GM19397 (cell line): Measurements from ENCODE around the gene EXOC3L4.

Experiments used
- ATAC-seq: cut with Tn5 transposase; IDR thresholded peaks from one replicate; pipeline ENCODE4 v1.9.1; 2021; ENCODE audit warnings: mild to moderate bottlenecking, moderate library complexity; ENCODE audit not compliant: unreplicated experiment

Gene EXOC3L4

DNA sequence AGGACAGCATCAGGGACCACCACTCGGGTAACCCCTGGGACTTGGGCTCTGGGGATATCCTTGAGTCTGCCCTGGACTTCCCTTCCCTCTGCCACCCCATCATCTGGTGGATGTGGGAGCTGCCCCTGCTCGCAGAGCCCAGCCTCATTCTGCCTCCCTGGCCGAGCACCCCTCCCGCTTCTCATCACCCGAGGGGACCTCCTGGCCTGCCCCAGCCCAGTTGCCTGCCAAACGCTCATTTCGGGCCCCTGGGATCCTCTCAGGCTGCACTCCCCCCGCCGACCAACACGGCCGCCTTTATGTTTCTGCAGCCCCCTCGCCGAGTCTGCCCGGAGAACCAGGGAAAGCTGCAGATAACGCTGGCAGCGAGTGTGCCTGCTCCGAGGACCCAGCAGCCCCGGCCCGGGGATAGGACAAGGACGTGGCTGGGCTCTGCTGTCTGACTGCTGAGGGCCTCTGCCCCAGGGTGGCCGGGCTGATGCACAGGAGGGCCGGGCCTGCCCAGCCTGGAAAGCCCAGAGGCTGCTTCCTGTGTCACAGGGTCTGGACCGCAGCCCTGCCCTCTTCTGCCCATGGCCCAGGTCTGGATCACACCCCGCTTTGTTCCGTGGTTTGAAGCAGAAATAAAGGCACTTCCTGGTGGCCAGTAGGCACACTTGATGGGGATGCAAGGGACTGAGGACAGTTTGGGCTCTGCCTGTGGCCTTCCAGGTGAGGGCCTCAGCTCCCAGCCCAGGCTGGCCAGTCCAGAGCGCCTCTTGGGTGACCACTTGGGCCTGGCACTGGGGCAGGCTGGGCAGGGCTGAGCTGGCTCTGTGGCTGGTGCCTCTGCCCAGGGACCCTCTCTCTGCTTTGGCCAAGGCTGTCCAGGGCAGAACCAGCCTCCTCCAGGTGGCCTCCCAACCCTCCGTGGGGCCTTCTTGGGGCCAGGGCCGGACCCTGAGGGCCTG is 4.9 kb upstream of the EXOC3L4 start:
- no peak for ATAC-seq

- ATAC-seq, result no peak
Measured at GRCh38 chr14:103090481-103091020, 4.0 kb upstream of the EXOC3L4 start.

DNA sequence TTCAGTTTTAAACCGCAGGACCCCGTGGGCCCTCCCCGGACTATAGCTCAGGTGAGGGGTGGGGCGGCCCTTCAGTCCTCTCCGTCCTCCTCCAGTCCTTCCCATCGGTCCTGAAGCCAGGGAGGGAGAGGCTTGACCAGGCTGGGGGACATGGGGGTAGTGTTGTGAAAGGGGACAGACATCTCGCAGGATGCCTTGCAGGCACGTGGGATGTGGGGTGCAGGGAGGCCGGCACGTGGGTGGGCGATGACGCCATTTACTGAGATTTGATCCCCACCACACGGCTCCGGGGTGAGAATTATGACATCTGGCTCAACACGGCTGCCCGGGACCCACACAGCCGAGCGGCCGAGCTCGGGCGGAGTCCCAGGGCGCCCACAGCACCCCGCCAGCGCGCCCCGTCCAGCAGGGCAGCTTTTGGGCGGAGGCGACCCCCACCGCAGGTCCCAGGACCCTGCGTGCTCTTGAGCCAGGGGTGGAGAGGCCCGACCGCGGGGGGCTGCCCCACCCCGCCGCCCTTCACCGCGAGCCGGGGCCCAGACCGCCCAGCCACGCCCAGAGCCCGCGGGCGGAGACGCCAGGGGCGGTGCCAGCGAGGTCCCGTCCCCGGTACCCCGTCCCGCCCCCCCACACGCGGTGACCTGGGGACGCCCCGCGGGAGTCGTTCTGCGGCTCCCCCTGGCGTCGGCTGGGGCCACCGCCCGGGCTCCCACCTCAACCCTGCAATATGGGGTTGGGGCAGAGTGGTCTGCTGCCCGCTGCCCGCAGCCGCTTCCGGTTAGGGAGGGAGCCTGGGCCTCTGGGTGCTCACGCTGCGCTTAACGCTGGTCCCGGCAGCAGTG is 3.3 kb upstream of the EXOC3L4 start:
- no peak for ATAC-seq

DNA sequence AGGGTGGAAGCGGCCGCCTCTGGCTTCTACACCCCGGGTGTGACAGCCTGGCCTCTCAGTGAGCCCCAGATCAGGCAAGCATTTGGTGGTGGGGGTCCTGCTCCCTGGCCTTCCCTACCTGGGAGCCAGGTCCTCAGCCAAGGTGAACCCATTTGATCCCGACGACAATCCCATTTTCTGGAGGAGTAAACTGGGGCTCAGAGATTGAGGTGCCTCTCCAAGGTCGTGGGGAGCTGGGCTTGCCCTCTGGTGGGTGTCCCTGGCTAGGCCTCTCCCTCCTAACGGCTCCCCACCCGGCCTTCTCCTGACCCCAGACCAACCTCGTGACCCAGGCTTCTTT is 2.7 kb upstream of the EXOC3L4 start:
- ATAC-seq, result no peak

DNA sequence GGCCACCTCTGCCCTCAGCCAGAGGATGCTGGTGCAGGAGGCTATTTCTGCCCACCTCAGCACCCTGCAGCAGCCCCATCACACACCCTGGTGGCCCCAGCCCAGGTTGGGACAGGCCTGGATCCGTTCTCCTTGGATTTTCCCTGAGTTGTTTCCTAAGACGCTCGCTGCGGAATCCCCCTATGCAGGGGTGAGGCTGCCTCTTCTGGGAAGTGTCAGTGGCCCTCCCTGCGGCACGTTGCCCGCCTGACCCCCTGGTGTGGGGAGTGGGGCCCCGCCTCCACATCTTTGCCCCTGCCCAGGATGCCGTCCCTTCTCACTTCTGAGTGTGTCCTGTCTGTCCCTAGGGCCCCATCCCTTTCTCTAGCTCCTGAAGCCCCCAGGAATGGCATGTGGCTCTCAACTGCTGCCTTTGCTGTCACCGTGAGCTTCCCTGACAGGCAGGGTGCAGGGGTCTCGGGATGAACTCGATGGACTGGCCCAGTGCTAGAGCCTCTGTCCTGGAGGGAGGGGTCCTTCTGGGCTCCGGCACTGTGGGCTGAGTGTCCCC is 594 bp upstream of the EXOC3L4 start:
- ATAC-seq, result no peak

DNA sequence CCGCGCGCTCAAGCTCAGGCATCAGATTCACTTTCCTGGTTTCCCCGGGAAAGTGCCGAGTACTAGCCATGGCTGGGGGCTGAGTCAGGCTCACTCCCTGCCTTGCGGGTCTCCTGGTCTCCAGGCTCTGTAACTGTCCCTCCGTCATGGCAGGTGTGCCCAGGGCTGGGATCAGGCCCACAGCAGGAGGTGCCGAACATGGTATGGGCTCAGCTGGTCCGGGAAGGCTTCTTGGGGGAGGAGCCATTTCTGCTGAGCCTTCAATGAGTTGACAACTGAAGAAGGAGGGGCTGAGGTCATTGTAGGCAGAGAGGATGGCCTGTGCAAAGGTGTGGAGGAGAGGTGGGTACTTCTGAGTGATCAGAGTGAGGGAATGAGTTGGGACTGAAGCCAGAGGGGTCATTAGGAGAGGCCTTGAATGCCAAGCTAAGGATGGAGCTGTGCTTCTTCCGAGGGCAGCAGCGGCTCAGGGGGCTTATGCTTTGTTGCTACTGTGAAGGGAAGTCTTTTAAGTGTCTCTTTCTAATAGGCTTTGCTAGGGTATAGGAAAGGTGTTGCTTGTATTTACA is 769 bp downstream of the EXOC3L4 start:
- no peak for ATAC-seq

GRCh38 chr14:103096387-103096786 is 1.9 kb downstream of the EXOC3L4 start:
- ATAC-seq, result no peak

DNA sequence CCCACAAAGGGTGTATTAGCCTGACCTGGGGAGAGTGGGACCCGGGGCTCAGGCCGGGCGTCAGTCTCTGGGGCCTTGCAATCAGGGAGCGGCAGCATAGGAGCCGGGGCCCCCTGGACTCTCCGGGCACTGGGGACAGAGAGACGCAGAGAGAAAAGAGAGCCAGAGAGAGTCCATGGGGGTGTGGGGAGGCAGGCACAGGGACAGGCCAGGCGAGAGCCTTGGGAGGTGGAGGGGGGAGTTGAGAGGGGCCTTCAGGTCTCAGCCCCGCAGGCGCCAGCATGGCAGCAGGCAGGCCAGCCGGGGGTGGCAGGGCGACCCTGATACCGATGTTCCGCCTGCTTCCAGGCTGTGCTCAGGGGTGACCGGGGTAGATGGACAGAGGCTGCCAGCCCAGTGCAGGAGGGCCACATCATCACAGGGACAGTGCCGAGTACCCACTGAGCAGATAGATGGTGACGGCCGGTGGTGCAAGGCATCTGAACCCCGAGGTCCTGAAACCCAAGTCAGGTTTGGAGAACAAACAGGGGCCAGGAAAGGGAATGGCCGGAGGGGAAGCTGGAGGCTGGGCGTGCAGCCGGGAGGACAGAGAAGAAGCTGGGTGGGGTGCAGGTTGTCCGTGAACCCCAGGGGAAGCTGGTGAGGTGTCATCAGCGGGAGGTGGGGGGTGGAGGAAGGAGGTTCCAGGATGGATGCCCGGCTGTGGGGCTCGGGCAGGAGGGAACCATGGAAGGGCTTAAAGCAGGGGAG is 2.9 kb downstream of the EXOC3L4 start:
- no peak for ATAC-seq

DNA sequence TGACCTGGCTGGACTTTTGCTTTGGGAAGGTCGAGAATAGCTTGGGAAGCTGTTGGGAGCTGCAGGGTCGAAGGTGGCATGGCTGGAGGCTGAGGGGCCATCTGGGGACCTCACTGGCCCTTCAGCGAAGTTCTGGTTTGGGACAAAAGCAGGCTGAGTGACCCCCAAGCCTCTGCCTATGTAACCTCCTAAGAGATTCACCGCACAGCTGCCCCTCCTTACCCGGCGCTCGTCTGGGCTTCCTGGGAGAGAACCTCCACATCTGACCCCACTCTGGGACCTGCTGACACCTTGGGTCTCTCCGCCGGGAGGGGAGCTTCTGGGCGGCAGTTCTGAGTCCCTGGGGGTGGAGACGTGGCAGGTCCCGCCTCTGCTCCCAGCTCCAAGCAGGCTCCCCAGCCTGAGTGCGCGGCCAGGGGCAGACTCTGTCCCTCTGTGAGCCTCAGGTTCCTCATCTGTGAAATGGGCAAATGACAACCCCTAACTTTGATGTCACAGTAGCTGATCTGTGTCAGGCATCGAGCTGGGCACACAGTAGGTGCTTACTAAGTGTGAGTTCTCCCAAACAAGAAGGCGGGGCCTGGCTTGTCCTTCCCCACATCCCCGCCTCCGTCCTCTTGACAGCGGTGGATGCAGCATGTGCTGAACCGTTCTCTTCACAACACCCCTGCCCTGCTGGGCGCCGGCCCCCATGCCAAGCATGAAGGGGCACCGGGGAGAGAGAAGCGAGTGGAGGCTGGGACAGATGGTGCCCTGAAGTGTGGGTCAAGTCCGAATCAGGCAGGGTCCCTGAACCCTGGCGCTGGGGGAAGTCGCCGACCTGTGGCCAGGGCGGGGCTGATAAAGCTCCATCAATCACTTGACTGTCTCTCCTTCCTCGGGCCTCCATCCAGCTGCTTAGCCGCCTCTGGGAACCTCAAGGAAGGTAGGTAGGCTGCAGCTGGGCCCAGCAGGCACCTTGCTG is 3.8 kb downstream of the EXOC3L4 start:
- no peak for ATAC-seq

DNA sequence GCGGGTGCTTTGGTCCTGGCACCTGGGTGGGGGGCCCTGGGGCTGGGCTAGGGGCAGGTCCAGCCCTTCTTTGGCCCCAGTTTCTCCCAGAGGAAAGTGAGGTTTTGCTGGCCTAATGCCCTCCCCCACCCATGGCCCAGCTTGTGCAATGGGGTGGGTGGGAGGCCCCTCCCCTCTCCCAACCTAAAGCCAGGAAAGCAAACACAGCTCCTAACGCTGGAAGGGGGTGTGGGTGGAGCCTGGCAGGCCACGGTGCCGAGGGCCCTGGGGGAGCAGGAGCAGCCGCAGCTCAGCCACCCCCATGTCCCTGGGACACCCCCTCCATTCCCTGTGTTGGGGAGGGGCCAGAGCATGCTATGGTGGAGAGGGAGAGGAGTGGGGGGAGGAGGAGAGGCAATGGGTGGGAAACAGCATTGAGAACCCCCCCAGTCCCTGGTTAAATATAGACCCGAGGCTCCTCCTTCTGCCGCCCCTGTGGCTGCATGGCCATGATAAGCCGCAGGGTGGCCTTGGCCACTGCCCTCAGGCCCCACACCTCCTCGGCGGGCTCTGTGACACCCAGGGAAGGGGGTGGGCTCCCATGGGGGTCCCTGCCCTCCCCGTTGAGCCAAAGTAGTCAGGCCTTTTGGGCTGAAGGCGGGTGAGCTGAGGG is 4.7 kb downstream of the EXOC3L4 start:
- ATAC-seq, result no peak

DNA sequence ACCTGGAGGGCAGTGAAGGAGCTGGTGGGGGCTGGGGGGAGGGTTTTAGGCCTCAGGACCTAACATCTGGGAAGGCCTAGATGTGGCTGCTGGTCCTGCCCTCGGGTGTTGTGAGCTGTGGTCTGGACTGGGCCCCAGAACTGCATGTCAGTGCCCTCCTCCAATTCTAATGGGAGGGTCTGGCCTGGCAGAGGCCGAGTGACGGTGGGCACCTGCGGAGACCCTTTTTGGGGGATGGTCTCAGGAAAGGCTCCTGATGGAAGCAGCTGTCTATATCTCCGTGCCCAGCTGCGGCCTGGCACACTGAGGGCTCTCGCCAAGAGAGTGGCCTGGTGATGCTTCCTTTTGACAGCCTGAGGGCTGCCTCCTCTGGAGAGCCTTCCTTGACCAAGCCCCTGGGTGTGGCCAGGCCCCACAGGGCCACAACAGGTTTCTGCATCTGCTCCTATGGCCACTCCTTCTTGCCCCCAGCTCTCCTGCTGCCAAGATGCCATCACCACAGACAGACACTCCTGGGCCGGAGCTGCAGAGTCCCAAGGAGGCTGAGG is 5.3 kb downstream of the EXOC3L4 start:
- ATAC-seq, result no peak

- no peak for ATAC-seq
Measured at GRCh38 chr14:103100281-103101121, 6.0 kb downstream of the EXOC3L4 start.

GRCh38 chr14:103101257-103101962 is 6.9 kb downstream of the EXOC3L4 start:
- no peak for ATAC-seq

GRCh38 chr14:103101963-103102688 is 7.6 kb downstream of the EXOC3L4 start:
- no peak for ATAC-seq

DNA sequence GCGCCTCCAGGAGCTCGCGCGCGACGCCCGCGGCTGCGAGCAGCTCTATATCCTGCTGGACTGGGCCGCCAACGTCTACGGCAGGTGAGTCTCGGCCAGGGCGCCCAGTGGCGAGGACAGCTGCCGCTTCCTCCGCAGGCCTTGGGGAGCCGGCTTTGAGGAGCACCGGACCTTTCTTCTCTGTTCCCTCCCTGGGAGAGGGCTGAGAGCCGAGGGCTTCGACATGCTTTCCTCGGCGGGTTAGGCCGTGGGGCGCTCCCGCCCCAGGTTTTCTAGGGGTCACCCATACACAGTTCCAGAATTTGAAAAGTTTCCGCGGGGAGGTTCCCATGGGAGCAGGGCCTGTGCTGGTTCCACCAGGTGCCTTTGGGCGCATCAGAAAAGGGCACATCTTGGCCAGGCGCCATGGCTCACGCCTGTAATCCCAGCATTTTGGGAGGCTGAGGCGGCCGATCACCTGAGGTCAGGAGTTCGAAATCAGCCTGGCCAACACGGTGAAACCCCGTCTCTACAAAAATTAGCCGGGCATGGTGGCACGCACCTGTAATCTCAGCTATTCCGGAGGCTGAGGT is 8.2 kb downstream of the EXOC3L4 start:
- no peak for ATAC-seq
